ENCODE measurements around the gene KLHDC10. TPM values are rescaled to one million over a fixed set of nuclear protein-coding genes. Genes with fewer than 3 reads are reported as not detected.

Gene KLHDC10
- total and polyA plus RNA-seq, 2 experiments from 2014 or later = 5.5 to 14.7 TPM

GRCh38 chr7:130139193-130139960, 69.0 kb downstream of the KLHDC10 start:
- H3K27ac Mint-ChIP-seq = no peak overlapping the region
- no peak overlapping the region for H3K27ac ChIP-seq (ENCODE audit: low read depth)
- peaks cover 3% of the 10 kb centered on the region; the same call in 2 of the 3 replicates for H3K36me3 Mint-ChIP-seq (ENCODE audit: low read depth)
- no peaks in the 10 kb centered on the region for H3K36me3 ChIP-seq (ENCODE audit: insufficient read depth)
- H3K4me3 Mint-ChIP-seq = no peak overlapping the region
- no peak overlapping the region for H2AFZ ChIP-seq
- peaks cover 26% of the 10 kb centered on the region for H3K4me1 Mint-ChIP-seq
- ATAC-seq (no peak), DNase-seq (ENCODE audit: low spot score) (no peak)
- 0 out of 2 replicates have a peak, but pooled peaks cover 3% of the 10 kb centered on the region for H3F3A ChIP-seq (replicated peaks; ENCODE audit: low read depth)
- H3K4me1 ChIP-seq (ENCODE audit: insufficient read depth) = peaks cover 5% of the 10 kb centered on the region; the same call in 1 of the 2 replicates
- no peaks in the 10 kb centered on the region for H4K20me1 ChIP-seq (replicated peaks; ENCODE audit: insufficient read depth)
- H3K9me3 Mint-ChIP-seq = no peaks in the 10 kb centered on the region
- no peaks in the 10 kb centered on the region for H3K9me2 ChIP-seq (ENCODE audit: insufficient read depth)
- no peak overlapping the region for H3K4me2 ChIP-seq
- H3K79me2 ChIP-seq (replicated peaks; ENCODE audit: insufficient read depth) = no peaks in the 10 kb centered on the region
- H3K4me3 ChIP-seq = no peak overlapping the region
- H3K27me3 Mint-ChIP-seq (ENCODE audit: insufficient read depth, low read depth, poor library complexity) = peaks cover 11% of the 10 kb centered on the region
- H3K27me3 ChIP-seq (ENCODE audit: insufficient read depth) = peaks cover 22% of the 10 kb centered on the region
- TF ChIP-seq ZNF331 (CRISPR knock-in tag; IDR thresholded peaks at IDR 0.05; ENCODE audit: low read depth) = no peak
- TF ChIP-seq NANOG (IDR thresholded peaks at IDR 0.05; ENCODE audit: borderline replicate concordance) = no peak
- no peak for TF ChIP-seq EZH2phosphoT487 (IDR thresholded peaks at IDR 0.05; ENCODE audit: unreplicated experiment)
- TF ChIP-seq ZNF462 (CRISPR knock-in tag; IDR thresholded peaks at IDR 0.05) = no peak
- no peak for TF ChIP-seq EZH2 (IDR thresholded peaks at IDR 0.05; ENCODE audit: low read depth, unreplicated experiment)
- TF ChIP-seq REST (IDR thresholded peaks at IDR 0.05; ENCODE audit: unreplicated experiment) = no peak
- TF ChIP-seq CREB1 (CRISPR knock-in tag; IDR thresholded peaks at IDR 0.05; ENCODE audit: low read depth) = no peak
- no peak for TF ChIP-seq ETS1 (IDR thresholded peaks at IDR 0.05)
- TF ChIP-seq STAT1 (IDR thresholded peaks at IDR 0.05; ENCODE audit: unreplicated experiment) = no peak
- no peak for TF ChIP-seq POLR2AphosphoS5 (IDR thresholded peaks at IDR 0.05; ENCODE audit: low read depth)
- TF ChIP-seq CTCF (conservative IDR thresholded peaks at IDR 0.05; ENCODE audit: low read depth in 2 of 2) = no peak
